ENCODE data around the gene CHKB.

The CHKB gene

DNA sequence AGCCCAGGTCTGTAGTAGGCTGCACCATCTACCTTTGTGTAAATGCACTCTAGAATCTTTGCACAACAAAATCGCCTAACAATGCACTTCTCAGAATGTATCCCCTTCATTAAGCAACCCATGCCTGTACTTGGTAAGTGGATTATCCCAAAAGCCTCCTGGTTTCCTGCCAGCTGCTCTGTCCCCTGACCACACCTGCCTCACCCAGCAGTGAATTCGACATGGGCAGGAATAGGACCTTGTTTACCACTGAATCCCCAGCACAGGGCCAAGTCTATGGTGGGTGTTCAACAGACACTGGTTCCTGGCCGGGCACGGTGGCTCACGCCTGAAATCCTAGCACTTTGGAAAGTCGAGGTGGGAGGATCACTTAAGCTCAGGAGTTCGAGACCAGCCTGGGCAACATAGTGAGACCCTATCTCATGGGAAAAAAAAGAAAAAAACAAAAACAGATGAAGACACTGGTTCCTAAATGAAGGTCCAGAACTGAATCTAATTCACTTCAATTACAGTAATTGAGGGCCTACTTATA, 14.9 kb downstream of the CHKB start:
- Histone ChIP-seq H3K4me3 (ENCODE audit: low read depth, low read length, poor library complexity, severe bottlenecking) (no peak overlapping the region), H2AFZ (ENCODE audit: low read length) (no peak overlapping the region), H3K9ac (ENCODE audit: low read length) (no peak overlapping the region), H3K4me2 (ENCODE audit: low read length) (no peak overlapping the region), H3K27me3 (ENCODE audit: insufficient read depth, low read length) (no peaks in the 10 kb centered on the region), H3K9me3 (ENCODE audit: low read length) (no peaks in the 10 kb centered on the region), H4K20me1 (ENCODE audit: insufficient read depth, low read length) (no peaks in the 10 kb centered on the region), H3K36me3 (ENCODE audit: insufficient read depth, low read length) (peaks cover 54% of the 10 kb centered on the region), H3K9me2 (ENCODE audit: low read depth, low read length) (no peaks in the 10 kb centered on the region), H3F3A (ENCODE audit: insufficient read depth, low read length) (no peaks in the 10 kb centered on the region), H3K79me2 (ENCODE audit: insufficient read depth, low read length) (no peaks in the 10 kb centered on the region), H3K27ac (ENCODE audit: low read depth, low read length, poor library complexity, severe bottlenecking) (no peak overlapping the region), H3K4me1 (ENCODE audit: insufficient read depth, low read length, severe bottlenecking) (peaks cover 13% of the 10 kb centered on the region)
- TF ChIP-seq EZH2 (IDR thresholded peaks at IDR 0.05; ENCODE audit: borderline replicate concordance, low read length): no peak
- TF ChIP-seq, protein P1, sequence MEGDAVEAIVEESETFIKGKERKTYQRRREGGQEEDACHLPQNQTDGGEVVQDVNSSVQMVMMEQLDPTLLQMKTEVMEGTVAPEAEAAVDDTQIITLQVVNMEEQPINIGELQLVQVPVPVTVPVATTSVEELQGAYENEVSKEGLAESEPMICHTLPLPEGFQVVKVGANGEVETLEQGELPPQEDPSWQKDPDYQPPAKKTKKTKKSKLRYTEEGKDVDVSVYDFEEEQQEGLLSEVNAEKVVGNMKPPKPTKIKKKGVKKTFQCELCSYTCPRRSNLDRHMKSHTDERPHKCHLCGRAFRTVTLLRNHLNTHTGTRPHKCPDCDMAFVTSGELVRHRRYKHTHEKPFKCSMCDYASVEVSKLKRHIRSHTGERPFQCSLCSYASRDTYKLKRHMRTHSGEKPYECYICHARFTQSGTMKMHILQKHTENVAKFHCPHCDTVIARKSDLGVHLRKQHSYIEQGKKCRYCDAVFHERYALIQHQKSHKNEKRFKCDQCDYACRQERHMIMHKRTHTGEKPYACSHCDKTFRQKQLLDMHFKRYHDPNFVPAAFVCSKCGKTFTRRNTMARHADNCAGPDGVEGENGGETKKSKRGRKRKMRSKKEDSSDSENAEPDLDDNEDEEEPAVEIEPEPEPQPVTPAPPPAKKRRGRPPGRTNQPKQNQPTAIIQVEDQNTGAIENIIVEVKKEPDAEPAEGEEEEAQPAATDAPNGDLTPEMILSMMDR (IDR thresholded peaks at IDR 0.05; ENCODE audit: low read length): no peak

DNA sequence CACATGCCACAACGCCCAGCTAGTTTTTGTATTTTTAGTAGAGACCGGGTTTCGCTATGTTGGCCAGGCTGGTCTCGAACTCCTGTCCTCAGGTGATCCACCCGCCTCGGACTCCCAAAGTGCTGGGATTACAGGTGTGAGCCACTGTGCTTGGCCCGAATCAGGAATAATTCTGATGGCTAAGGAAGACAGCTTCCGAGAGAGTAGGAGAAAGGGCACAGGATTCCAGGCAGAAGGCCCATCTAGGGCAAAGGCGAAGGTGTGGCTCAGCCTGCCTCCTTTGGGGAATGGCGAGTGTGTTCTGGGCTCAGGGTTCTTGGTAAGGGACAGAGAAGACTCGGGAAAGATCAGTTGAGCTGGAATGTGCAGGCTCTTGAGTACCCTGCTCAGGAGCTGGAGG, 18.4 kb downstream of the CHKB start:
- H3K36me3 ChIP-seq (ENCODE audit: insufficient read depth, low read length): peaks cover 19% of the 10 kb centered on the region
- H3K79me2 ChIP-seq (ENCODE audit: insufficient read depth, low read length): no peaks in the 10 kb centered on the region
- H4K20me1 ChIP-seq (ENCODE audit: insufficient read depth, low read length): no peaks in the 10 kb centered on the region
- H3K9ac ChIP-seq (ENCODE audit: low read length): no peak overlapping the region
- no peaks in the 10 kb centered on the region for H3K9me3 ChIP-seq (ENCODE audit: low read length)
- no peak overlapping the region for H3K4me2 ChIP-seq (ENCODE audit: low read length)
- no peak for TF ChIP-seq EZH2 (IDR thresholded peaks at IDR 0.05; ENCODE audit: borderline replicate concordance, low read length)
- TF ChIP-seq, protein P1 (IDR thresholded peaks at IDR 0.05; ENCODE audit: low read length): no peak
- H3K9me2 ChIP-seq (ENCODE audit: low read depth, low read length): no peaks in the 10 kb centered on the region
- H3K27me3 ChIP-seq (ENCODE audit: insufficient read depth, low read length): peaks cover 5% of the 10 kb centered on the region; the same call in 1 of the 2 replicates
- no peak overlapping the region for H3K4me3 ChIP-seq (ENCODE audit: low read depth, low read length, poor library complexity, severe bottlenecking)
- no peaks in the 10 kb centered on the region for H3F3A ChIP-seq (ENCODE audit: insufficient read depth, low read length)
- no peak overlapping the region for H2AFZ ChIP-seq (ENCODE audit: low read length)
- H3K27ac ChIP-seq (ENCODE audit: low read depth, low read length, poor library complexity, severe bottlenecking): no peak overlapping the region
- H3K4me1 ChIP-seq (ENCODE audit: insufficient read depth, low read length, severe bottlenecking): peaks cover 7% of the 10 kb centered on the region

DNA sequence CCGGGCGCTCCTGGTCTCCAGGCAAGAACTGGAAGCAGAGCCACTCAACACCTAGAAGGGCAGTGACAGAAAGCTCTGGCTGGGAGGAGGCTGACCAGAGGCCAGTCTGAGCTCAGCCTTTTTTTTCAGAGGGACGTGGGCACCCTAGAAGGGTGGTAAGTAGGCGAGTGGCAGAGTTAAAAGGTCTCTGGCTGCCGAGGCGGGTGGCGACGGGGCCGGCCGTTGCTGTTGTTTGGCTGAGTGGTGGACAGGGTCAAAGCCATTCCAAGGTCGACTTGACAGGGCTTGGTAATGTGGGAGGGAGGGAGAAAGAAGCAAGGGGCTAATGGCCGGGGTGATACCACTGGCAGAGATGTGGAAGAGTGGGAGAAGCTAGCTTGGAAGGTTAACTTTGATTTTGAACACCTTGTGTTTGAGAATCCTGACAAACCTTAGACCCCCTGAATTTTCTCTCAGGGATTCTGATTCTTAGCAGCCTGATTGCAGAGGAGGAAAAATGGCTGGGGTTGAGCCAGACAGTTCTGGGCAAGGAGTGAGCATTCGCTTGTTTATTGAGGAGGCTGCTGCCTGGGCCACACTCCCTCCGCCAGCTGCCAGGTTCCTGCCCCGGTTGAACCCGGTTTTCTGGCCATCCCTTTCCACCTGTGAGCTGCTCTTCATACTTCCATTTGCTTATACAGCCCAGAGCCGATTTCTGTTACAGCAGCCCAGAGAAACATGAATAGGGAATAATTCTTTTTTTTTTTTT, 19.1 kb downstream of the CHKB start:
- no peak for TF ChIP-seq EZH2 (IDR thresholded peaks at IDR 0.05; ENCODE audit: borderline replicate concordance, low read length)
- H3F3A ChIP-seq (ENCODE audit: insufficient read depth, low read length): no peaks in the 10 kb centered on the region
- H3K9me2 ChIP-seq (ENCODE audit: low read depth, low read length): no peaks in the 10 kb centered on the region
- peak overlapping the region; percentile 89 for H3K4me2 ChIP-seq (ENCODE audit: low read length)
- no peaks in the 10 kb centered on the region for H3K79me2 ChIP-seq (ENCODE audit: insufficient read depth, low read length)
- no peak overlapping the region for H2AFZ ChIP-seq (ENCODE audit: low read length)
- H3K9ac ChIP-seq (ENCODE audit: low read length): peak overlapping the region; percentile 51
- peaks cover 7% of the 10 kb centered on the region for H3K4me1 ChIP-seq (ENCODE audit: insufficient read depth, low read length, severe bottlenecking)
- peaks cover 13% of the 10 kb centered on the region for H3K36me3 ChIP-seq (ENCODE audit: insufficient read depth, low read length)
- H4K20me1 ChIP-seq (ENCODE audit: insufficient read depth, low read length): no peaks in the 10 kb centered on the region
- H3K9me3 ChIP-seq (ENCODE audit: low read length): no peaks in the 10 kb centered on the region
- no peak overlapping the region for H3K27ac ChIP-seq (ENCODE audit: low read depth, low read length, poor library complexity, severe bottlenecking)
- H3K27me3 ChIP-seq (ENCODE audit: insufficient read depth, low read length): peaks cover 5% of the 10 kb centered on the region; the same call in 1 of the 2 replicates
- H3K4me3 ChIP-seq (ENCODE audit: low read depth, low read length, poor library complexity, severe bottlenecking): peak overlapping the region; percentile 63
